Activated T-helper 9 cell treated with anti-CD3 and anti-CD28 coated beads, Interleukin-2, amount 50 U/mL, for 16 hours (primary cell): Measurements from ENCODE around the gene RASA1.

Experiments
- DNase-seq: peaks from one replicate; pipeline ENCODE4 v3.0.0-alpha.2; 2020; ENCODE audit warnings: low read depth

Gene RASA1

DNA sequence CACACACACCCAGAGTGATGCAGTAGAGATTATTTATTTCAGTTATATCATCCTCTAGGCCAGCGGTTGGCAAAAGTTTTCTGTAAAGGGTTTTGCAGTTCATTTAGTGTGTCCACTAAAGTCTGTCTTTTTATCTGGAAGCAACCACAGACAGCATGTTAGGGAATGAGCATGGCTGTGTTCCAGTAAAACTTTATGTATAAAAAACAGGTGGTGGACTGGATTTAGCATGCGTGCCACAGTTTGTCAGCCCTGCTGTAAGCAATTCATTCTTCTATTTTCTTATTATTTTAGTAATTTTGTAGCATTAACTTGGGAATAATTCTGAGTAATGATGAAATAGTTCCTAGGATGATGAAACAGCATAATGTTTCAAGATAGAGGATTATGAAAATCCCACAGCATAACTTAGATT, 93.4 kb downstream of the RASA1 start:
- DNase-seq: no peak

DNA sequence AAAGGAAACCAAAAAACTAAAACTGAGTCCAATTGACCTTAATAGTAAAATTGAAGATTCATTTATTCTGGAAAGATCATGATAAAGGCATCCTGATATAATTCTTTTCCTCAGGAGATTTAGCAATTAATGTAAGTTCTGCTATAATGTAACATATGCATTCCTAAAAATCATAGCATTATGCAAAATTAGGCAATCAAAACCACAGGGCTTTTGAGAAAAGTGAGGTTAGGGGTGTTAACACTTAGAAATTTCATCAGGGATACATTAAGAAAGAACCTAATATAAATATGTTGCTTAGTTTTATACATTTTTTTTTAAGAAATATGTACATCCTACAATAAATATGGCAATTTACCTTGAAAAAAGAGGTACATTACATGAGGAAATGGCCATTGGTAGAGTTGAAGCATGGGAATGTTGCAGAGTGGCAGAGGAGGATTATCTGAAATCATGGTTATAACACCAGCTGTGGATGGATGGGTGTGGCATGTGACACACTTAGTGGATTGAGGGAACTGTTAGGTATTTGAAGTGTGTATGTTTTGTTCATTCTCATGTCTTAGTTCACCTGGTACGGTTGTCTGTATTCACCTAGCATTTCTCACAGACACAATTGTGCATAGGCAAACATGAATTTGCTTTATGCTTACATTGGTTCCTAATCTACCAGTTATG, 94.0 kb downstream of the RASA1 start:
- no peak for DNase-seq

DNA sequence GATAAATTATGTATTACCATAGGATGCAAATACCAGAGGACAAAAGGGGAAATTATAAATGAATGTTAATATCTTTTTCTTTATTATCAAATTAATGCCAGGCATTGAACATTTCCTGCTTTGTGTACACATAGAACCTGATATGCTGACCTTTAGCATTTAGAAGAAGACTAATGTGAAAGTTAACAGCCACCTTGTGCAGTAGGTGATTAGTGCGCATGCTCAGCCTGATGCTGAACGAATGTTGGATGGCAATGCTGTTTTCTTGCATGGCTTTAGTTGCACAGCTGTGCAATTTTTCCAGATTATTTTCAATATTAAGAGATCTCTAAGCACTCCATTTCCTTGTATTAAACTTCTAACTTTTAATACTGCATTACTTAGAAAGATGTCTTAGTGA, 99.6 kb downstream of the RASA1 start:
- DNase-seq: no peak

DNA sequence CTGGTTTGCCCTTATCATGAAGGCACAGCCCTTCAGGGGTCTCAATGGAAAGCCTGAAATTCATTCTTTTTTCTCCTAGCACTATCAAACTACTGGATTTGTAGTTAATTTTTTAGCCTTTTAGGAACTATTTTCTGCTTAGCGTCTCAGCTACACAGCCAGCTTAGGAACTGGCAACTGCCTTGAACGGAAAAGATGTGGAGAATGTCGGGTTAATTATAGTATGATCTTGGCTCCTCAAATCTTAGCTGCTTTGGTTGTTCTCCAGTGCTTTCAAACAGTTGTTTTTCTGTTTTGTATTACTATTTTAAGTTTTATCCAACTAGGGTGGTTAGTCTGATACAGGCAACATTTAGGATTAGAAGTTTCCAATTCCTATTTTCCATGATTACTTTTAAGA, 100.9 kb downstream of the RASA1 start:
- no peak for DNase-seq

DNA sequence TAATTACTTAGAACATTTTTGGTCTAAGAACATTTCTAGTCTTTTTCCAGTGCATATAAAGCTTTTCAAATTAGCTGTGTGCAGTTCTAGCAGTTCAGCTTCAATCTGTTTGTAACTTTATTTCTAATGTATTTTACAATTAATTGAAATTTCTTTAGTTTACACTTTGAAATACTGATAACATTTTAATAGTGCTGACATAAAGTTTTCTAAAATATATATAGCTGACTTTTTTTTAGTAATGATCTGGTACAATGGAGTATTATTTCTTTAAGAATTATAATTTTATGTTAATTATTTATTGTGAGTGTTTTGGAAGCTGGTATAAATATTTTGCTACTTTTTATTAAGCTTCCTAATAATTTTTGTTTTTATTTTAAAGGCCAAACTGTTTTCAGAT, 101.7 kb downstream of the RASA1 start:
- DNase-seq: no peak

DNA sequence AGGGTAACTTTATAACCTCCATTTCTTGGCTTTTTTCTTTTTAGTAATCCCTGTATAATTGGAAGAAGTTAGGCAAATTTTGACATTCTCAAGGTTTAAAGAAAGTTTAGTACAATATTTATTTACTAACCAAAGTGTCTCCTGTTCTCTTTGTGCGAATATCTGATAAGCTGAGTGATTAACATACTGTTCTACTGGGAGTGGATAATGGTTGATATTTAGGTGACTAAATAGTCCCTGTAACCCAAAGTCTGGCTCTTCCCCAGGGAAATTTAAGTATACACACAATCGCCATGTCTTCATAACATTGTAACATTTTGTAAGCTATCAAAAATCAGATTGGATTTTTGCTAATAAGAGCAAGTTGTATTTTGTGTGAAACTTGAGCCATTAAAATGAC, 105.0 kb downstream of the RASA1 start:
- DNase-seq: no peak

DNA sequence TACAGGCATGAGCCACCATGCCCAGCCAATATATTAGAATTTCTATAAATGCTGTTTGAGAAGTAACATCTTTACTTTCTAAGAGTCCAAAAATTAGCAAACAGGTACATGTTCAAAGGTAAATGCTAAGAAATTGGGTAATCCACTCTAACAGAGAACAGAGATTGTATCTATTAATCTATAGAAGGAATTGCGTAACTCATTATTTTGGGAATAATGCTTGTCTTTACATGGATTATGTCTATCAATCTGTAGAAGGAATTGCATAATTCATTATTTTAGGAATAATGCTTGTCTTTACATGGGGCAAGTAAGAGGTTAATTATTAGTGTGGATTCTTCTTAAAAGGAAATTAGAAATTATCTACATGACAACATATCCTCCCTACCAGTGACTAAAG, 114.5 kb downstream of the RASA1 start:
- DNase-seq: no peak

DNA sequence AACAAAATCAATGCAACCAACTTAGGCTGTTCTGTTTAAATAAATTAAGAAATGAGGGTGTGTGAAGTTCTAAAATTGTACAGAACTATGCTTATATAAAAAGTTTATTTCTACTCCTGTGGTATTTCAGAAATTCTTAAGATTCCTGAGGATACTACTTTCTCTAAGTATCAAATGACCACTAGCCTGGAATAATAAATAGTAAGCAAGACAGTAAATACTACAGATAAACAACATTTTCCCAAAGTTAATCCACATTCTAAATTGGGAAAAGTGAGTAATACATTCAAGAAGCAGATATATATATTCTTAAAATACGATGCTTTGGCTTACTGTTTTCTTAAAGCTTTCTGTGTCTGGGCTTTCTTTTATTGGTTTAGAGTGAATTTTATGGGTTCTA, 115.5 kb downstream of the RASA1 start:
- DNase-seq: no peak

DNA sequence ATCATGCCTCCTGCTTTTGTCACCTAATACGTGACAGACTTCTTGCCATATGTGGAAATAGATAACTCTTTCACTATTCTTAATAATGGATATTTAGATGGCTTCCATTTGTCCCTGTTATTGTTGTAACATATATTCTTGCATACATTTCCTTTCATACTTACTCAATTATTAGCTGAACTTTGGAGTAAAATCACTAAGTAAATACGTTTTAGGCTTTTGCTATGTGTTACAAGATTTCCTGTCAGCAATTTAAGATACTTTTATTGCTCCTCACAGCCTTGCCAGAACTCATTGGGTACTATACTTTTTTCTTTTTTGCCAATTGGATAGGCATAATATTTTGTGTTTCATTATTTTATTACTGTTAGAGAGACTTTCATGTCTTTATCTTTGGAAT, 118.1 kb downstream of the RASA1 start:
- DNase-seq: no peak

DNA sequence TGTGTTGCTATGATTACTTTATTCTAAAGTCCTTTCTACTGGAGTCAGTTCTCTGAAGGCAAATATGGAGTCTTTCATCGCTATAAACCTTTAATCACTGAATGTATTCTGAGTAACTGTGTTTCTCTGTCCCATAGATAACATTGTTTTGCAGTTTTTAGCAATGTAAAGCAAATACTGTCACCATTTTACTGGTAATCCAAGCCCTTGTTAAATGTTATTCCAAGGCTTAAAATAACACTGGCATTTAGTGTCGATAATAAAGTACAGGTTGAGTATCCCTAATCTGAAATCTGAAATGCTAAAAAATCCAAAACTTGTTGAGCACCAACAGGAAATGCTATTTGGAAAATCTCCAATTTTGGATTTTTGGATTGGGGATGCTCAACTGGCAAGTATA, 120.4 kb downstream of the RASA1 start:
- no peak for DNase-seq

DNA sequence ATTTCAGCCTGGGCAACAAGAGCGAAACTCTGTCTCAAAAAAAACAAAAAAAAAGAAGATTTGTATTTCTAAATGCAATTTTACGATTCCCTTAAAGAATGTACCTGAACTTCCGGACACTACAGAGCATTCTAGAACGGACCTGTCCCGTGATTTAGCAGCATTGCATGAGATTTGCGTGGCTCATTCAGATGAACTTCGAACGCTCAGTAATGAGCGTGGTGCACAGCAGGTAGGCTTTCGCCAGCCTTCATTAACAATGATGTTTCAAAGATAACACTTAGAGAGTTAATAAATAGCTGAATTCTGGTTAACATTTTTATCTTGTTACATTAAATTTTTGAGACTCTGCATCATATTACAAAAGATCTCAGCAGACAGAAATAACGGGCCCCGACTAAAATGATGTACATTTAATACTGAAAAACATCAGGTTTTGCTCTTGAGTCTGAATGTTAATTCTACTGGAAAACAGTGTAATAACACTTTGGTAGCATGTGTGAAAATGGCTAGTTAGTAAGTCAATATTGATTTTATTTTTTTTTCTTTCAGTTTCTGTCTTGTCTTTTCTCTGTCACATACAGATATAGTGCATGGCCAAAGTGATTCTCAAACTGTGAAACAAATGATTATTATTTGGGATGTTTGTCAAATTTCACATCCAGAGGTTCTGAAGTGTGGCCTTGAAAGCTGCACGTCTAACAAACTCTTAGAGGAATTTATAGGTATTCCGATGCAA, 121.8 kb downstream of the RASA1 start:
- no peak for DNase-seq

DNA sequence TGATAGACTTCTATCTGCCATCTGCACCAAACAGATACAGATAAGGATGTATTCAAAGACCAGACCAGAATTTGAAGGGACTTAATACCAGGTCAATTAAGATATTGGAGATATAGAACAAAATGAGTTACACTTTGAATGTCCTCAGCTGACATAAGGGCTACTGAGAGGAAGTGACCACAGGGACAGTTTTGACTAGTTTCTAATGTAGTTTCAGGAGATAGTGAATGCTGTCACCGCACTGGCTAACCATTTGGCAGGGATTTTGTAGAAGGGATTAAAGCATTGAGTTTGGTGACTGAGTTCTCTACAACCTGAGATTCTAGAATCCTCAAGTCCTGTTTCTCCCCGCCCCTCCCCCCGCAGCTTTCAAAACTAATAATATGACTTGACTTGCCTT, 122.4 kb downstream of the RASA1 start:
- no peak for DNase-seq

DNA sequence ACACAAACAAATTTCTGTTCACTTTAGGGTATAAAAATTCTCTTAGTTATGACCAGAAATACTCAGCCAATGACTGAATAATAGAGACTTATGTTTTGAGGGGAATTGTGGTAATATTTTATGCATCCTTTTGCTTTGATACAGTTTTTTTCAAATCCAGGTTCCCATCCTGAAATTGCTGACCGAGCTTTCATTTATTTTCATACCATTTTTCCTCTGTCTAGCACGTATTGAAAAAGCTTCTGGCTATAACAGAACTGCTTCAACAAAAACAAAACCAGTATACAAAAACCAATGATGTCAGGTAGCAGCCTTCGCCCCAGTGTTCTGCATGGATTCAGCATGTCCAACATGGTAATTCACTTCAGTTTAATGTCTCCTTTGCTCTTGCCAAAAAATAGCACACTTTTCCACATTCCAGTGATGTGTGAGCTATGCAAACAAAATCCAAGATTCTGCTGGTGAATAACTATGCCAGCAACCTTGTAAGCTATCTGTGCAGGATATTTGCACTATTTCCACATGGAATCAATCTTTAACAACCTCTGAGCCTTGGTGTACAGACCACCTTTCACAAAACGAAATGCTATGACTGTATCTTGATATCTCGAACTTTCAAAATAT, 123.0 kb downstream of the RASA1 start:
- no peak for DNase-seq

DNA sequence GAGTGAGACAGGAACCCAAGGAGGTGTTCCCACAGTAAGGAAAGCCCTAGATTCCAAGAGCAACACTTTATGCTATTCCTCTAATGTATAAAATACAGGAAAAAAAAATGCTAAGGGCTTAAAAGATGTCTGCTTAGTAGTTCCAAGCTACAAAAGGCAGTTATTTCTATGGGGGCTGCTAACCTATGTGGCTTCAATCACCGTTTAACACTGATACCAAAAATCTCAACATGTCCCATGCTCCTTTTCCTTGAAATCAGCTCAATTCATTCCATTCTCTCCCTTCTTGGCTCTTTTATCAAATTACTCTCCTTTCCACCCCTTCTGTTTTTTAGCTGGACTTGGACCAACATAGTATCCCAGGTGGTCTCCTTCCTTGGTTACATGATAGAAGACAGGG, 124.5 kb downstream of the RASA1 start:
- DNase-seq: no peak

DNA sequence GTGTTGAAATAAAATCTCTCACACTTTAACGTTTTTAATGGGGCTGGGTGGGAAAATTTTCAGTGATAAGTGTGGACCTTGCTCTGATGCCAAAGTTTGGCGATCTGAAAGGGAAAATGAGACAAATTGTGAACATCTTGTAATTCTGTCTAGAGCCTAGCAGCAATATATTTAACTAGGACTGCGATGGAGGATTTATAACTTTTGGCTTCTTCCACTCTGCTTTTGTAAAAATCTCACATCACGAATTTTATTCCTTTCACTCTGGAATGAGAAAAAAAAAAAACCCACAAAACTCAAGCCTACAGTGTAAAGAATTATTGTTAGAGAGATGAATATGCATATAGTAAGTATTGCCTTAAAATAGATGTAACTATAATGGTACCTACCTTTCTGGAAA, 125.1 kb downstream of the RASA1 start:
- DNase-seq: no peak

DNA sequence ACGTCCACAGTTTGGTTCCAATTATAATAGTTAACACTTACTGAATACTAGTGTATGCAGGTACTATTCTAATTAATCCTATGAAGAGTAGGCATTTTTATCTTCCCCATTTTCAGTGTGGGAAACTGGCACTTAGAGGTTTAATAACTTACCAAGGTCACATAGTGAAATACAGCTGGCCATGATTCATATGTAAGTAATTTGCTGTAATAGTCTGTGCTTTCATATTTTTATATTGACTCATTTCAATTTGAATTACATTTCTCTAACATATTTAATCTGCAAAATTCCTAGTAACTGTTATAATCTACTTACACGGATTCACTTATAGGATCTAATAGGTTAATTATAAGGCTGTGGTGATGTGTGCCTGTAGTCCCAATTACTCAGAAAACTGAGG, 125.6 kb downstream of the RASA1 start:
- no peak for DNase-seq

DNA sequence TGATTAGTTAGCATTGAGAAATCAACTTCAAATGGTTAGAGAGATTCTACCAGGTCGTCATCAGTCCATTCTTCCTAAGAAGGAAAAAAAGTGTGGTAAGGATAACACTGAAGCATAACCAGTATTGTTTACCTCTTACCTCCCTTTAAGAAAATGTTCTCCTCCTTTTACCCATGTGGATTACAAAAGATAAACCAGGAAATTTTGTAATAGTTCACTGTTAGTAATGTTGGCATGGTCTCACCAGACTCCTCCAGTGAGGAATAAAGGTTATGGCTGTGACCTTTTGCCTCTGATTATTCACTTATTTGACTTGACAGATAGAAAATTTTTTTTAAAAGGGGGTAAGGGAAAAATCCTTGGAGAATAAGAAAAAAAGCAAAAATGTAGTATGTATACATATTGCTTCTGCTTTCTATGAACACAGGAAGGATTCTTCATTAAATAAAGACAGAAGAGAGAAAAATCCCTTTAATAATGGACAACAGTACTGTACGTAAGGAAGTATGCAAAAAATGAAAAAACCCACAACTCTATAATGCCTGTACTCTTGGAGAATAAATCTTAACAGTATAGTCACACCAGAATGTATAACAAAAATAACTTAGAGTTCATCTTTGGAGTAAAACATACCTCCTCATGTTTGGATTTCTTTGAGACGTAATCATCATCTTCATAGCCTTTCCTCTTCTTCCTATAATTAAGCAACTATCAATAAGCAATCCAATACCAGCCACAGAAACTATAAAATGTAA, 126.9 kb downstream of the RASA1 start:
- no peak for DNase-seq

DNA sequence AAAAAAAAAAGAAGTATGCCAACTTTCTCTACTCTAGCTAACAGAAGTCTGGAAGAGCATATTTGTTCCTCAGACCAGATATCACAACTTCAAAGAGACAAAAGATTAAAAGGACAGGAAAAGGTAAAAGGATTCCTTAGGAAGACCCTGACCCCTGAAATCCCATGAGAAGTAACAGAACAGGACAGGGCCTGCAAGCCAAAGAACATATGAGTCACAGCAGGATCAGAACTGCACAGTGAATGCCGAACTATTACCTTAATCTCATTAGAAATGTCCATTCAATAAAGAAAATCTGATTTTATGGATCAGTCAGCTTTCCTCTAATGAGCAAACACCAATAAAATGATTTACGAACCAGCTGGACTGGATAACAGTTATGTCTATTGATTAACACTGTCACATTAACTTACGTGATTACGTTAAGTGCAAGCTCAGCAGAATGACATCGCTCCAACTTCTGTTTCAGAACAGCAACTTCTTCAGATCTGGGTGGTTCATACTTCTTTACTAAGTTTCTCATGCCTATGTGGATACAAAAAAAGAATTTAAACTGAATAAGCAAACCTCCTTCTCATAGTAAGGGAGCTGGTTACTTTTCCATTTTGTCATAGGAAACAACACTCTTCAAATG, 131.4 kb downstream of the RASA1 start:
- DNase-seq: no peak

DNA sequence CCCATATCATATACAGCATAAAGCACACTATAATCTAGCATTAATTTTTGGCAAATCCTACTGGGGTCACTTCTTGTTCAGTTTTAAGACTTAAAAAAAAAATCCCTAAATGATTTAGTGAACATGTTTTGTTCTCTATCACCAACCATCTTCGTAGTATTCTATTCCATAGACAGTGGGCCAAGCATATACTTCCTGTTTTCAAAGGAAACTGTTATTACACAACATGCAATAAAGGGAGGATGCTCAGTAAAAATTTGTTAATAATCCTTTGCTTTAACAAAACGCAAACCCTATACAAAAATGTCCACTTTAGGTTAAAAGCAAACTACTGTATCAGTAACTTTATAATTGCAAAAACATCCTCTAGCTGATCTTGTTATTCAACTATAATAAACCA, 132.0 kb downstream of the RASA1 start:
- DNase-seq: no peak

DNA sequence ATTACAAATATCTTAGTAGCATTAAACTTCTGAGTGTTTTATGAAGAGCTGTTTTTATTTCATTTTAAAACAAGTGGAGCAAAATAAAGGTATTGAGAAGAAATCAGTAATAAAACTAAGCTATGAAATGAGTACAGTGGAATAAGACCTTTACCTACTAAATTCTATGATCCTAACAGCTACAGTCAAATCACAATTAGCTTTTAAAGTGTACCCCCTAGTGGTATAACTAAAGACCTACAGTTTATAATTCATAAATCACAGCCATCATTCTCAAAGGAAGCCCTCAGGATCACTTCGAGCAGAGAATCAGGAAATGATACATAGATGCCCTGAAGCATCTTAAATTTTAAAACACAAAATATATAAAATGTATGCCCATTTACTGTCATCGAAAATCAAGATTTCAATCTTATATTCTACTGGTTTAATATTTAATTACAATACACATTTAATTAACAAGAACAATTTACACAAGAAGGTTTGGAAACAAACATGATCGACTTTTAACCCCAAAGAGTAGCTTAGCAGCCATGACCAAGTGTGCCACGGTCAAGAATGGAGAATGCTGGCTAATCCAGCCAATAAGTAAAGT, 132.7 kb downstream of the RASA1 start:
- no peak for DNase-seq

DNA sequence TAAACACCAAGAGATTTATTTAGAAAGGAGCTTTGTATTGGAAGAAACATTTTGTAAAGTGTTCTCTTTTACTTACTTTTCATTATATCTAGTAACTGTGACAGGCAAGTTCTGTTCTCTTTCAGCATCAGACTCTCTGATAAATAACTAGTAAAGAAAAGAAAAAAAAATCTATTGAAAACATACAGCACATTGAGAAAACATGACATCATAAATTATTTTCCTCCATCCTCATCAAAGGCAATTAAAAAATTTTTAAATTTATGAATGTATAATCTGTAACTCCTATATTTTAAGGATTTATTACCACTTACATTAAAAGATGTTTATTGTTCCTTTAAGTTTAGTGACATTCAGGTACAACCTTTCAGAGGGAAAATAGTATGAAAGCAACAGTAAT, 133.9 kb downstream of the RASA1 start:
- DNase-seq: no peak

DNA sequence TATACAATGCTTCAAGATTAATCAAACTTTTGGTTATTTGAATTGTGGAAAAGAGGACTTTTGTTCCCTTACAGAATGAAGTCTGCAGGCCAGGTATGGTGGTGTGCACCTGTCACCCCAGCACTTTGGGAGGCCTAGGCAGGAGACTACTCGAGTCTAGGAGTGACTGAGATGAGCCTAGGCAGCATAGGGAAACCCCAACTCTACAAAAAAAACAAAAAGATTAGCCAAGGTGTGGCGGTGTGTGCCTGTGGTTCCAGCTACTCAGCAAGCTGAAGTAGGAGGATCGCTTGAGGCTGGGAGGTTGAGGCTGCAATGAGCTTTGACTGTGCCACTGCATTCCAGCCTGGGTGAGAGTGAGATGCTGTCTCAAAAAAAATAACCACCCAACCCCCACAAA, 135.7 kb downstream of the RASA1 start:
- no peak for DNase-seq
